Right lobe of liver (tissue), 6 donors: ENCODE measurements around the gene TPST2. TPM values are rescaled to one million over a fixed set of nuclear protein-coding genes. Genes with fewer than 3 reads are reported as not detected.

Source experiments
- ATAC-seq, 4 donors: fragments of 200-7000 bp; cut with Tn5 transposase; one replicate each; pipeline ENCODE4 v1.9.1; 2020; ENCODE audit warnings: mild to moderate bottlenecking in 4 of 4, moderate library complexity in 4 of 4
- DNase-seq, 3 donors: peaks; one replicate each; pipeline ENCODE4 v3.0.0-alpha.2; 2020
- H3K27ac ChIP-seq, 3 donors: fragments of 200-600 bp; one replicate each; pipeline ENCODE4 v1.8.0; 2022
- H3K27me3 ChIP-seq, 2 donors: fragments of 200-600 bp; one replicate each; pipeline ENCODE4 v1.8.0; 2022
- H3K36me3 ChIP-seq, 4 donors: fragments of 200-600 bp; sonication (generic) in 1 of 4; one replicate each; pipeline versions ENCODE4 v1.5.1 to v1.8.0; 2017 to 2022; ENCODE audit warnings: control low read depth in 1 of 4
- H3K4me1 ChIP-seq, 4 donors: fragments of 200-600 bp; sonication (generic) in 1 of 4; one replicate each; pipeline versions ENCODE4 v1.5.1 to v1.8.0; 2017 to 2022; ENCODE audit warnings: control low read depth in 1 of 4
- H3K4me3 ChIP-seq, 3 donors: fragments of 200-600 bp; one replicate each; pipeline ENCODE4 v1.8.0; 2022
- H3K9me3 ChIP-seq, 4 donors: fragments of 200-600 bp; sonication (generic) in 1 of 4; one replicate each; pipeline versions ENCODE4 v1.5.1 to v1.8.0; 2017 to 2022; ENCODE audit warnings: control low read depth in 1 of 4
- CTCF ChIP-seq, 4 donors: fragments of 200-600 bp in 3 of 4; fragments of 450-650 bp in 1 of 4; IDR thresholded peaks; one replicate each; pipeline versions ENCODE4 v1.5.1 to v1.8.0; 2016 to 2022; ENCODE audit warnings: antibody characterized with exemption in 4 of 4, mild to moderate bottlenecking in 2 of 4
- POLR2A ChIP-seq: fragments of 450-650 bp; IDR thresholded peaks from one replicate; pipeline ENCODE4 v1.6.1; 2017; ENCODE audit warnings: antibody characterized with exemption, mild to moderate bottlenecking
- WGBS: methylation state at CpG from one replicate; pipeline ENCODE4 v1.1.6; 2018; ENCODE audit warnings: low coverage, low lambda C conversion rate; ENCODE audit not compliant: insufficient coverage; ENCODE audit errors: missing lambda C conversion rate; 5-methylcytosine and 5-hydroxymethylcytosine counted together
- intact Hi-C, 2 donors: fragments of 100-400 bp; cut with DNase I; formaldehyde crosslinking; loops; one replicate each; pipeline versions ENCODE4 v1.11.2 to v1.14.1; 2022
- total RNA-seq, 6 experiments: library from RNA; depleted of rRNA in 2 of 6; stranded (reverse); fragments of >200 nt in 2 of 6; fragmentation: NEBNext Ultra II Directional in 3 of 6; extraction: Animal tissue kit (Norgen Biotek cat#: 25700) in 3 of 6; gene quantifications; one replicate each; pipeline versions ENCODE4 v1.1.0 to v1.2.4, GENCODE V29; 2016 to 2023
- donor health status: DM: no; HTN: yes; CAD: no.
- donor health status: DM: no; HTN: no; CAD: no.
- donor health status: DM: no; HTN: no; CAD: no.
- donor health status: DM: no; HTN: yes; CAD: no.
- donor health status: DM: no; HTN: yes; CAD: no.

The TPST2 gene
- total RNA-seq, 6 experiments from 2014 or later: 53.2 to 117 (median 66.9) TPM

- TF ChIP-seq CTCF (IDR thresholded peaks at IDR 0.05): no peak
- TF ChIP-seq POLR2A: no peak
- no peak for ATAC-seq
- H3K36me3 ChIP-seq: peaks cover 9 to 97% (median 57%) of the 10 kb centered on the region in 4 donors
- no peaks in the 10 kb centered on the region for H3K9me3 ChIP-seq
- H3K4me3 ChIP-seq: no peak overlapping the region
- WGBS: 50% methylated on average over 1 of the region's 1 CpG
- DNase-seq: no peak
- H3K27ac ChIP-seq: peak overlapping the region in 1 of 3 donors; percentile 45
- intact Hi-C loops: no loop called here
- H3K27me3 ChIP-seq: no peaks in the 10 kb centered on the region
- peaks cover 0 to 11% (median 6%) of the 10 kb centered on the region in 4 donors for H3K4me1 ChIP-seq
Observed at GRCh38 chr22:26503758-26504157, 86.2 kb downstream of the TPST2 start.

- DNase-seq (peak; percentile 51 to 64 (median 62)), ATAC-seq (peak; percentile 81 to 91 (median 84))
- Histone ChIP-seq H3K27me3 (no peaks in the 10 kb centered on the region), H3K4me1 (peaks cover 0 to 11% (median 6%) of the 10 kb centered on the region in 4 donors), H3K9me3 (no peaks in the 10 kb centered on the region), H3K27ac (peak overlapping the region in 2 of 3 donors; percentile 28 to 45), H3K4me3 (no peak overlapping the region), H3K36me3 (peaks cover 9 to 98% (median 60%) of the 10 kb centered on the region in 4 donors)
- WGBS: 24% methylated on average over 3 of the region's 3 CpGs
- no peak for TF ChIP-seq POLR2A
- peak; percentile 46 to 72 (median 68) for TF ChIP-seq CTCF (IDR thresholded peaks at IDR 0.05)
- intact Hi-C loops: no loop called here
Observed at GRCh38 chr22:26502688-26503561, 87.0 kb downstream of the TPST2 start.

- ATAC-seq (no peak), DNase-seq (no peak)
- Histone ChIP-seq H3K9me3 (no peaks in the 10 kb centered on the region), H3K4me1 (peaks cover 0 to 11% (median 6%) of the 10 kb centered on the region in 4 donors), H3K36me3 (peaks cover 9 to 97% (median 58%) of the 10 kb centered on the region in 4 donors), H3K27me3 (no peaks in the 10 kb centered on the region), H3K27ac (no peak overlapping the region), H3K4me3 (no peak overlapping the region)
- TF ChIP-seq POLR2A: no peak
- no peak for TF ChIP-seq CTCF (IDR thresholded peaks at IDR 0.05)
- 77% methylated on average over 2 of the region's 2 CpGs for WGBS
- intact Hi-C loops: no loop called here
Observed at GRCh38 chr22:26501996-26502395, 87.9 kb downstream of the TPST2 start.

- no peak for DNase-seq
- intact Hi-C loops: no loop called here
- Histone ChIP-seq H3K4me3 (no peak overlapping the region), H3K4me1 (peaks cover 0 to 11% (median 6%) of the 10 kb centered on the region in 4 donors), H3K27ac (no peak overlapping the region), H3K27me3 (no peaks in the 10 kb centered on the region), H3K36me3 (peaks cover 9 to 92% (median 57%) of the 10 kb centered on the region in 4 donors), H3K9me3 (no peaks in the 10 kb centered on the region)
- ATAC-seq: peak in 1 of 4 donors; percentile 14
- WGBS: 50% methylated on average over 2 of the region's 25 CpGs
- TF ChIP-seq POLR2A: no peak
- TF ChIP-seq CTCF (IDR thresholded peaks at IDR 0.05): no peak
Observed at GRCh38 chr22:26499188-26499703, 90.7 kb downstream of the TPST2 start.
